Progenitor cell of endocrine pancreas (in vitro differentiated cells): ENCODE data around the gene CDYL. TPM values are rescaled to one million over a fixed set of nuclear protein-coding genes. Genes with fewer than 3 reads are reported as not detected.

Source experiments
- DNase-seq: peaks from one replicate; pipeline ENCODE4 v3.0.0; 2021; ENCODE audit warnings: low spot score; ENCODE audit not compliant: unreplicated experiment
- H3K27ac Mint-ChIP-seq: 2 replicates; pipeline ENCODE4 v1.8.0; 2021; ENCODE audit warnings: mild to moderate bottlenecking, moderate library complexity, mixed read lengths
- H3K27me3 Mint-ChIP-seq: 2 replicates; pipeline ENCODE4 v1.8.0; 2021; ENCODE audit warnings: mixed read lengths
- H3K36me3 Mint-ChIP-seq: 2 replicates; pipeline ENCODE4 v1.8.0; 2022; ENCODE audit warnings: mixed read lengths; ENCODE audit not compliant: insufficient read depth
- H3K4me1 Mint-ChIP-seq: 2 replicates; pipeline ENCODE4 v1.8.0; 2021; ENCODE audit warnings: low read depth, mixed read lengths
- H3K4me3 Mint-ChIP-seq: 2 replicates; pipeline ENCODE4 v1.8.0; 2021; ENCODE audit warnings: low read depth, mild to moderate bottlenecking, moderate library complexity, mixed read lengths
- H3K9me3 Mint-ChIP-seq: 2 replicates; pipeline ENCODE4 v1.8.0; 2021; ENCODE audit warnings: low read depth, mixed read lengths
- total RNA-seq: library from RNA; stranded (reverse); gene quantifications from 2 replicates; pipeline ENCODE4 v1.2.1, GENCODE V29; 2021
- TF ChIP-seq, protein P1 (sequence below): fragments of 200-600 bp; sonication (generic); IDR thresholded peaks from one replicate; pipeline ENCODE4 v1.5.0; 2021; ENCODE audit warnings: antibody characterized with exemption, mild to moderate bottlenecking; ENCODE audit not compliant: unreplicated experiment

Gene CDYL
- total RNA-seq, 1 donor from 2014 or later, result 78.3 TPM

DNA sequence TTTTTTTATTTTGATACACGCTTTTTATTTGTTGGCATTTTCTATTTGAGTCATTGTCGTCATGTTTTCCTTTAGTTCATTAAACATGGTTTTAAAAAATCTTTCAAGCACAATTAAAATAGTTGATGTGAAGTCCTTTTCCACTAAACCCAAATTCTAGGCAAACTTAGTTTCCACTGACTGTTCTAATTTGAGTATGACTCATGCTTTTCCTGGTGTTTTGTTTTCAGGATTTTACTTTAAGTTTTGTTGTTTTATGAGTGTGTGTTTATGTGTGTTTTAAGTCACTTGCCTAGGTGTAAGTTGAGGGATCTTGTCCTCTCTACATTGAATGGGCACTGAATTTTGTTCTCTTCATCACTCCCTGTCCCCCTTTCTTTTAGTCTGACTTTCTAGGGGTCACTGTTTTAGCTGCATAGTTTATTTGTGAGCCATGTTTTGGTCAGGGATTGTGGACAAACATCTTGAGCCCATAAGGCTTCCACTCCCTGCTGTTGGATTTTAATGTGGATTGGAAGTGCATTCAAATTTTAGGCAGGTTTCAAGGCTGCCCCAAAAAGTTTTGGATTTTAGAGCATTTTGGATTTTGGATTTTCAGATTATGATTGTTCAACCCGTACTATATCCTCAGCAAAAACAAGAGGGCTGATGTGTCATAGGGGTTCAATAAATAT is 94.8 kb downstream of the CDYL start:
- no peak for DNase-seq
- no peak overlapping the region for H3K4me3 Mint-ChIP-seq
- peaks cover 18% of the 10 kb centered on the region for H3K36me3 Mint-ChIP-seq
- H3K4me1 Mint-ChIP-seq, result peaks cover 10% of the 10 kb centered on the region
- H3K27me3 Mint-ChIP-seq, result no peaks in the 10 kb centered on the region
- no peak overlapping the region for H3K27ac Mint-ChIP-seq
- H3K9me3 Mint-ChIP-seq, result peaks cover 22% of the 10 kb centered on the region
- TF ChIP-seq, protein P1, sequence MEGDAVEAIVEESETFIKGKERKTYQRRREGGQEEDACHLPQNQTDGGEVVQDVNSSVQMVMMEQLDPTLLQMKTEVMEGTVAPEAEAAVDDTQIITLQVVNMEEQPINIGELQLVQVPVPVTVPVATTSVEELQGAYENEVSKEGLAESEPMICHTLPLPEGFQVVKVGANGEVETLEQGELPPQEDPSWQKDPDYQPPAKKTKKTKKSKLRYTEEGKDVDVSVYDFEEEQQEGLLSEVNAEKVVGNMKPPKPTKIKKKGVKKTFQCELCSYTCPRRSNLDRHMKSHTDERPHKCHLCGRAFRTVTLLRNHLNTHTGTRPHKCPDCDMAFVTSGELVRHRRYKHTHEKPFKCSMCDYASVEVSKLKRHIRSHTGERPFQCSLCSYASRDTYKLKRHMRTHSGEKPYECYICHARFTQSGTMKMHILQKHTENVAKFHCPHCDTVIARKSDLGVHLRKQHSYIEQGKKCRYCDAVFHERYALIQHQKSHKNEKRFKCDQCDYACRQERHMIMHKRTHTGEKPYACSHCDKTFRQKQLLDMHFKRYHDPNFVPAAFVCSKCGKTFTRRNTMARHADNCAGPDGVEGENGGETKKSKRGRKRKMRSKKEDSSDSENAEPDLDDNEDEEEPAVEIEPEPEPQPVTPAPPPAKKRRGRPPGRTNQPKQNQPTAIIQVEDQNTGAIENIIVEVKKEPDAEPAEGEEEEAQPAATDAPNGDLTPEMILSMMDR, result no peak

DNA sequence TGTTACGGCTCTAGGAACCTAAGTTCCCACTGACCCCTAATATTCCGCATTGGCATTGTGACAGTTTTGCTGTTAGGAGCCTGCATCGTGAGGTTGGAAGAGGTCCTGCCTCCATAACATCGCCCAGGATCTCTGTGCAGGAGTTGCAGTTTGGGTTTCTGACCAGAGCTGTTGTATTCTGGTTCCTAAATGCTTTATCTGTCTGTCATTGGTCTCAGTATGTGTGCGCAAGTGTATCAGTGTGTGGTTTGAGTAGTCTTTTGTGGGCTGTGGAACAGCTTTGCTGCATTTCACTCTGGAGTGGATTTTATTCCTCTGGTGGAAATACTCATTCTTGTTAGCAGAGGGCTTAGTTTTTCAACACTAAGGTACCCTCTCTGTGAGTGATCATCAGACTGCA is 95.6 kb downstream of the CDYL start:
- Mint-ChIP-seq H3K27ac (no peak overlapping the region), H3K36me3 (peaks cover 14% of the 10 kb centered on the region), H3K4me1 (peaks cover 10% of the 10 kb centered on the region), H3K4me3 (no peak overlapping the region), H3K27me3 (no peaks in the 10 kb centered on the region), H3K9me3 (peaks cover 17% of the 10 kb centered on the region)
- no peak for DNase-seq
- TF ChIP-seq, protein P1, result no peak

DNA sequence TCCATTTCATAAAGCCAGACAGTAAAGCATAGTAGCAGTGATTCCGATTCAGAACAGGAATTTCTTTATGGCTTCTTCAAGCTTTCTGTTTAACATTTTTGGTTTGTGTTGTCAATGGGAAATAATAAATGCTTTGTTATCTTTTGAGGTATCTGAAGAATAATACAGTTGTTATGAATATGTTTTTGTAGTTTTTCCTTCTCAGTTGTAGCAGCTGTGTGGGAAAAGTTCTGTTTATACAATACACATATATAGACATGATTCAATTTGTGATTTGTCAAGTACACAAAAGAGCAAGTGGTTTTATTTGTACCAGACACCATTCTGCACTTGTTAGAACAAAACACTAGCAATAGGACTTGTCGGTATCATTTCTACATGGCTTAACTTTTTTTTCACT is 96.6 kb downstream of the CDYL start:
- Mint-ChIP-seq H3K9me3 (peaks cover 8% of the 10 kb centered on the region), H3K4me1 (peaks cover 10% of the 10 kb centered on the region), H3K4me3 (no peak overlapping the region), H3K27ac (no peak overlapping the region), H3K36me3 (peaks cover 5% of the 10 kb centered on the region), H3K27me3 (no peaks in the 10 kb centered on the region)
- TF ChIP-seq, protein P1, result no peak
- DNase-seq, result no peak

DNA sequence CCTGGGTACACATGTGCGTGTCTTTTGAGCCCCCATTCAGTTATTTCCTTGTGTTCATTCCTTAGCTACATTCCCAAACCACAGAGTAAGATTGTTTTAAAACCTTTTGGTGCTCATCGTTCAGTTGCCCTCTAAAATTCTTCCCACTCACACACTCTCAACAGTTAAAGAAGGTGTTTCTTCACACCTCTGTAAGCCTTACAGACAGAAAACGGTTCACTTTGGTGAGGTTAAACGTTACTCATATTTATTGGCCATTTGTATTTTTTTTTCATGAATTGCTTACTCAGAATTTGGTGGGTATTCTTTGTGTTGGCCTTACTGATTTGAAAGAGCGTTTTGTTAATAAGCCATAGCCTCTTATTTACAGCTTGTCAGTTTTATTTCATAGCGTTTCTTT is 97.7 kb downstream of the CDYL start:
- Mint-ChIP-seq H3K27ac (peak overlapping the region; percentile 21), H3K4me3 (no peak overlapping the region)

DNA sequence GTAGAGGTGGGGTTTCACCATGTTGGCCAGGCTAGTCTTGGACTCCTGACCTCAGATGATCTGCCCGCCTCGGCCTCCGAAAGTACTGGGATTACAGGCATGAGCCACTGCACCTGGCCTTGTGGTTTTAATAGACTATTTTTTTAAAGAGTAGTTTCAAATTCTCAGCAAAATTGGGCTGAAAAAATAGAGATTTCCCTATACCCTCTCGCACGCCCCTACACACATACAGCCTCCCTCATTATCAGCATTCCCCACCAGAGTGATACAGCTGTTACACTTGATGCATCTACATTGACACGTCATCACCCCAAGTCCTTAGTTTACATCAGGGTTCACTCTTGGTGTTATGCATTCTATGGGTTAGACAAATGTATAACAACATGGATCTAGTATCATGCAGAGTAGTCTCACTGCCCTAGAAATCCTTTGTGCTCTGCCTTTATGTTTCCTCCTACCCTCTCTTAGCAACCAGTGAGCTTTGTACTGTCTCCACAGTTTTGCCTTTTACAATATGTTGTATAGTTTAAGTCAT is 103.6 kb downstream of the CDYL start:
- TF ChIP-seq, protein P1, result no peak
- no peak for DNase-seq
- H3K36me3 Mint-ChIP-seq, result no peaks in the 10 kb centered on the region
- H3K27ac Mint-ChIP-seq, result no peak overlapping the region
- no peak overlapping the region for H3K4me3 Mint-ChIP-seq
- no peaks in the 10 kb centered on the region for H3K9me3 Mint-ChIP-seq
- peaks cover 5% of the 10 kb centered on the region for H3K4me1 Mint-ChIP-seq
- H3K27me3 Mint-ChIP-seq, result no peaks in the 10 kb centered on the region

More for the DNA sequence above, 97.7 kb downstream of the CDYL start:
- H3K9me3 Mint-ChIP-seq, result peaks cover 3% of the 10 kb centered on the region
- TF ChIP-seq, protein P1, result no peak
- peaks cover 2% of the 10 kb centered on the region for H3K36me3 Mint-ChIP-seq
- no peak for DNase-seq
- no peaks in the 10 kb centered on the region for H3K27me3 Mint-ChIP-seq
- peaks cover 10% of the 10 kb centered on the region for H3K4me1 Mint-ChIP-seq
